DMS79 (cell line): Measurements from ENCODE around the gene TMEM17.

Experiments used
- DNase-seq: peaks from one replicate; lab custom pipeline; 2025; lab: John Stamatoyannopoulos, UW

The TMEM17 gene

DNA sequence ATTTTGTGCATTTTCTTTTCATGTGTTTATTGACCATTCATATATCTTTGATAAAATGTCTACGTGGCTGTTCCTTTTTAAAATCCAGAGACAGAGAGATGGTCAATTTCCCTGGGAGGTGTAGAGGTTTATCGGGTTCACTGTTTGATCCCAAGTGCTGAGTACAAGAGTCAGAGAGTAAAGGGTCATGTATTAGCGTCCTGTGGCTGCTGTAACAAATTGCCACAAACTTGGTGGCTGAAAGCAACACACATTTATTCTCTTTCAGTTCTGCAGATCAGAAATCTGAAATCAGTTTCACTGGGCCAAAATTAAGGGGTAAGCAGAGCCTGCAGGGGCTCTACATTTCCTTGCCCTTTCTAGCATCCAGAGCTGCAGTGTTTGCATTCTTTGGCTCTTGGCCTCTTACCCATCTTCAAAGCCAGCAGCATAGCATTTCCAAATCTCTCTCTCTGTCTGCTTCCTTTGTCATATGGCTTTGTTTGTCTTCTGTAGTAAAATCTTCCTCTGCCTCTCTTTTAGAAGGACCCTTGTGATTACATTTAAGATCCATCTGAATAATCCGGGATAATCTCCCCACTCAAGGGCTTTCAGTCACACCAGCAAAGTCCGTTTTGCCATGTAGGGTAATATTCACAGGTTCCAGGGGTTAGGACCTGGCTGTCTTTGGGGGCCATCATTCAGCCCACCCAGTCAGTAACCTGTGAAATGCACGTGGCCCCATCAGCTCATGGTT is 49.9 kb downstream of the TMEM17 start:
- no peak for DNase-seq

DNA sequence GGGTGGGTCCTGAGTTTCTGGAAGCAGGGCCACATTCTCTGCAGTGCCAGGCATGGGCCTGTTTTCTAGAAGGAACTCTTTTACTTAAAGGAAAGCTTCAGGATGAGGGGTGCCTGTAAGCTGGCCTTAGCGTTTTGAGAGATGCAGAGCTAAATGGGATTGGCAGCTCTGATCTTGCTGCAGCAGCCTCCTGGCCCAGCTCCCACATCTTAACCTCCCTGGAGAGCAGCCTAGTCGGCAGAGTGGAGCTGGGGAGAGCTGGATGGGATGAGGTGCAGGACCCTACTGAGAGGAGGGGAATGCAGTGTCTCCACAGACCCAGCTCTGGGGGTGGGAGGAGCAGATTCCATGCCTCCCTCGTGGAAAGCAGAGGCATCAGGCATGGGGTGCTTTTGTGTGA is 52.0 kb downstream of the TMEM17 start:
- DNase-seq, result no peak

- DNase-seq, result no peak
Measured at GRCh38 chr2:62452701-62453454, 53.1 kb downstream of the TMEM17 start.

- DNase-seq, result no peak
Measured at GRCh38 chr2:62450716-62451191, 55.2 kb downstream of the TMEM17 start.
